HepG2 (cell line): ENCODE data around the gene ICE2. TPM values are rescaled to one million over a fixed set of nuclear protein-coding genes. Genes with fewer than 3 reads are reported as not detected.

Experiments used
- ATAC-seq: fragments of 200-7000 bp; cut with Tn5 transposase; 3 replicates; pipeline ENCODE4 v1.9.1; 2020; ENCODE audit warnings: mild to moderate bottlenecking, moderate library complexity
- BruUV-seq: library from RNA; stranded (reverse); fragments of 400-500 nt; replicated peaks from 2 replicates; lab custom pipeline; 2021; lab: Mats Ljungman, UMichigan
- CTCF ChIA-PET: fragments of 300-600 bp; formaldehyde crosslinking; extraction: SDS; loops from one replicate; lab custom pipeline; 2021; ENCODE audit warnings: low total read pairs, inconsistent platforms, low intra/inter-chr PET ratio; lab: Yijun Ruan, JAX
- POLR2A ChIA-PET: fragments of 350-600 bp; sonication (Branson Sonifier 250); formaldehyde crosslinking; loops from one replicate; lab custom pipeline; 2020; ENCODE audit warnings: antibody characterized with exemption, inconsistent platforms; lab: Yijun Ruan, JAX
- DNase-seq: peaks from one replicate; pipeline ENCODE4 v3.0.0-alpha.2; 2015; ENCODE audit warnings: low spot score
- FAIRE-seq: peaks from 3 replicates; lab custom pipeline; 2011; peaks lifted over from hg19 to GRCh38; lab: Jason Lieb, UNC
- H2AFZ ChIP-seq: one replicate; pipeline ENCODE4 v1.6.1; 2011; ENCODE audit warnings: low read length, inconsistent platforms
- H3K27ac ChIP-seq: fragments of 300-600 bp; 3 replicates; pipeline ENCODE4 v1.8.0; 2011; ENCODE audit warnings: mixed run types, mild to moderate bottlenecking, mixed read lengths, low read length, inconsistent platforms; ENCODE audit not compliant: insufficient read depth; ENCODE audit errors: extremely low read length
- H3K27me3 ChIP-seq, 2 experiments: fragments of 200-600 bp in 1 of 2; 2 replicates in 1 of 2; 3 replicates in 1 of 2; pipeline versions ENCODE4 v1.6.0 to v1.8.0; 2011; ENCODE audit warnings: low read length in 2 of 2, mild to moderate bottlenecking in 2 of 2, moderate library complexity in 2 of 2, inconsistent platforms in 1 of 2; ENCODE audit not compliant: insufficient read depth in 2 of 2, control insufficient read depth in 1 of 2
- H3K36me3 ChIP-seq, 2 experiments: fragments of 200-600 bp in 1 of 2; replicated peaks in 1 of 2; 2 replicates in 1 of 2; 3 replicates in 1 of 2; pipeline versions ENCODE4 v1.5.1 to v1.8.0; 2011; ENCODE audit warnings: low read length in 2 of 2, inconsistent platforms in 1 of 2; ENCODE audit not compliant: insufficient read depth in 2 of 2, control insufficient read depth in 1 of 2
- H3K4me1 ChIP-seq: 2 replicates; pipeline ENCODE4 v1.5.1; 2012; ENCODE audit warnings: low read length, inconsistent platforms; ENCODE audit not compliant: insufficient read depth
- H3K4me2 ChIP-seq: 2 replicates; pipeline ENCODE4 v1.6.0; 2011; ENCODE audit warnings: low read depth, low read length, inconsistent platforms
- H3K4me3 ChIP-seq, 3 experiments: fragments of 200-600 bp in 1 of 3; sonication (generic), shearing (Covaris generic) in 1 of 3; replicated peaks in 1 of 3; 2 replicates each; pipeline ENCODE4 v1.5.1; 2011 to 2016; ENCODE audit warnings: low read length in 3 of 3, inconsistent platforms in 2 of 3, low read depth in 2 of 3, mild to moderate bottlenecking in 2 of 3, control low read depth in 1 of 3, mixed read lengths in 1 of 3; ENCODE audit not compliant: insufficient read depth in 1 of 3
- H3K79me2 ChIP-seq: one replicate; pipeline ENCODE4 v1.6.1; 2011; ENCODE audit warnings: low read length, inconsistent platforms; ENCODE audit not compliant: insufficient read depth
- H3K9ac ChIP-seq: 2 replicates; pipeline ENCODE4 v1.6.0; 2011; ENCODE audit warnings: mild to moderate bottlenecking, low read depth, low read length, inconsistent platforms; ENCODE audit not compliant: insufficient read depth
- H3K9me3 ChIP-seq: 2 replicates; pipeline ENCODE4 v1.5.1; 2012; ENCODE audit warnings: mild to moderate bottlenecking, low read length
- H4K20me1 ChIP-seq: 2 replicates; pipeline ENCODE4 v1.6.0; 2011; ENCODE audit warnings: inconsistent platforms, mild to moderate bottlenecking, low read length, moderate library complexity; ENCODE audit not compliant: insufficient read depth
- DR1 ChIP-seq: sonication (generic); formaldehyde crosslinking; IDR thresholded peaks from 2 replicates; pipeline ENCODE4 v1.8.0; 2021; ENCODE audit warnings: mild to moderate bottlenecking, missing genetic modification reagents, inconsistent platforms
- HIVEP1 ChIP-seq: sonication (generic); formaldehyde crosslinking; IDR thresholded peaks from 2 replicates; pipeline ENCODE4 v1.4.0; 2020; ENCODE audit warnings: mild to moderate bottlenecking, missing genetic modification reagents
- KLF15 ChIP-seq: sonication (generic); formaldehyde crosslinking; IDR thresholded peaks from 2 replicates; pipeline ENCODE4 v1.8.1; 2023; ENCODE audit warnings: borderline replicate concordance, mild to moderate bottlenecking, inconsistent platforms, missing genetic modification reagents, mixed read lengths
- MED13 ChIP-seq: sonication (generic); formaldehyde crosslinking; IDR thresholded peaks from 2 replicates; pipeline ENCODE4 v1.5.0; 2020; ENCODE audit warnings: missing genetic modification reagents
- NFE2 ChIP-seq: sonication (generic); formaldehyde crosslinking; IDR thresholded peaks from 2 replicates; pipeline ENCODE4 v1.4.0; 2020; ENCODE audit warnings: missing genetic modification reagents
- PLRG1 ChIP-seq: fragments of 450-650 bp; conservative IDR thresholded peaks from 2 replicates; pipeline ENCODE4 v1.6.1; 2016
- SP140L ChIP-seq: sonication (generic); formaldehyde crosslinking; IDR thresholded peaks from 2 replicates; pipeline ENCODE4 v1.4.0; 2020; ENCODE audit warnings: missing genetic modification reagents, borderline replicate concordance
- SP4 ChIP-seq: sonication (generic); formaldehyde crosslinking; IDR thresholded peaks from 2 replicates; pipeline ENCODE4 v1.8.1; 2023; ENCODE audit warnings: mild to moderate bottlenecking, missing genetic modification reagents
- TIGD3 ChIP-seq: sonication (generic); formaldehyde crosslinking; IDR thresholded peaks from 2 replicates; pipeline ENCODE4 v1.5.1; 2020; ENCODE audit warnings: mild to moderate bottlenecking, missing genetic modification reagents, borderline replicate concordance
- ZNF12 ChIP-seq: sonication (generic); formaldehyde crosslinking; IDR thresholded peaks from 2 replicates; pipeline ENCODE4 v1.5.0; 2020; ENCODE audit warnings: missing genetic modification reagents
- ZNF20 ChIP-seq: sonication (generic); formaldehyde crosslinking; IDR thresholded peaks from 2 replicates; pipeline ENCODE4 v1.4.0; 2020; ENCODE audit warnings: mild to moderate bottlenecking, moderate library complexity, missing genetic modification reagents
- ZNF567 ChIP-seq: sonication (generic); formaldehyde crosslinking; IDR thresholded peaks from 2 replicates; pipeline ENCODE4 v1.8.1; 2023; ENCODE audit warnings: mild to moderate bottlenecking, missing genetic modification reagents, borderline replicate concordance
- ZNF687 ChIP-seq: sonication (generic); formaldehyde crosslinking; IDR thresholded peaks from 2 replicates; pipeline ENCODE4 v1.5.1; 2020; ENCODE audit warnings: mild to moderate bottlenecking, missing genetic modification reagents, moderate library complexity
- ZSCAN20 ChIP-seq: sonication (generic); formaldehyde crosslinking; IDR thresholded peaks from 2 replicates; pipeline ENCODE4 v1.4.0; 2020; ENCODE audit warnings: missing genetic modification reagents, mild to moderate bottlenecking, borderline replicate concordance
- ZSCAN30 ChIP-seq: sonication (generic); formaldehyde crosslinking; IDR thresholded peaks from 2 replicates; pipeline ENCODE4 v1.5.0; 2020; ENCODE audit warnings: mild to moderate bottlenecking, missing genetic modification reagents
- WGBS: methylation state at CpG from one replicate; pipeline ENCODE4 v1.1.6; 2017; ENCODE audit warnings: low lambda C conversion rate; 5-methylcytosine and 5-hydroxymethylcytosine counted together
- in situ Hi-C: cut with HindIII; loops from 2 replicates; pipeline ENCODE4 v1.10.0; 2017; ENCODE audit warnings: low pct_unique_long_range_greater_than_20kb; ENCODE audit not compliant: extremely low pct_ligation_motif_present
- intact Hi-C: fragments of 100-400 bp; cut with micrococcal nuclease; formaldehyde crosslinking; loops from one replicate; pipeline ENCODE4 v1.10.0; 2022; ENCODE audit not compliant: unreplicated experiment
- polyA plus RNA-seq, 8 experiments: library from polyadenylated mRNA; depleted of rRNA in 3 of 8; stranded (reverse) in 7 of 8; unstranded in 1 of 8; fragments of >200 nt; fragmentation: Illumina TruSeq in 4 of 8; extraction: Trizol in 4 of 8; gene quantifications; 2 replicates each; pipeline versions ENCODE4 v1.2.1 to v1.2.3, GENCODE V29; 2011 to 2016; ENCODE audit warnings: low read depth in 4 of 8, missing spikeins in 1 of 8, mixed read lengths in 1 of 8; ENCODE audit not compliant: insufficient read depth in 1 of 8
- total RNA-seq, 5 experiments: library from RNA; depleted of rRNA; stranded (reverse); fragments of >200 nt; fragmentation: Illumina TruSeq; extraction: Trizol; gene quantifications; 2 replicates each; pipeline ENCODE4 v1.2.3, GENCODE V29; 2016; ENCODE audit warnings: low read depth in 1 of 5

ICE2 gene
- total and polyA plus RNA-seq, 2 of the 13 experiments (the other 11 are each of a cell fraction or from before 2014, with no cell fraction given) = 24.8 to 26.4 TPM

GRCh38 chr15:60418096-60418495, 60.8 kb downstream of the ICE2 start:
- Histone ChIP-seq H3K36me3 (peaks cover 0 to 1% of the 10 kb centered on the region in 2 experiments; a peak in 1 of 5 replicates), H3K9ac (no peak overlapping the region), H3K27ac (no peak overlapping the region), H3K4me3 (no peak overlapping the region), H3K4me2 (no peak overlapping the region), H3K4me1 (peaks cover 33% of the 10 kb centered on the region), H4K20me1 (no peaks in the 10 kb centered on the region), H3K9me3 (no peaks in the 10 kb centered on the region), H2AFZ (no peak overlapping the region), H3K27me3 (no peaks in the 10 kb centered on the region), H3K79me2 (no peaks in the 10 kb centered on the region)
- intact Hi-C loops = no loop called here
- CTCF ChIA-PET = no interaction called here
- no peak for TF ChIP-seq DR1
- TF ChIP-seq ZNF12 = no peak
- FAIRE-seq (no peak), ATAC-seq (no peak), DNase-seq (no peak)
- BruUV-seq = no TSS peak
- in situ Hi-C loops = no loop called here
- POLR2A ChIA-PET = interaction anchor here (1.2 kb wide), 1 partner anchor 15 kb away, joined by 4 read pairs; no protein-coding TSS in a partner anchor
- 96% methylated on average over 3 of the region's 3 CpGs for WGBS

GRCh38 chr15:60417112-60417511, 61.8 kb downstream of the ICE2 start:
- intact Hi-C loops (no loop called here), in situ Hi-C loops (no loop called here)
- Histone ChIP-seq H3K9ac (no peak overlapping the region), H3K4me1 (peaks cover 33% of the 10 kb centered on the region), H3K4me2 (no peak overlapping the region), H2AFZ (no peak overlapping the region), H3K79me2 (no peaks in the 10 kb centered on the region), H3K4me3 (no peak overlapping the region), H3K36me3 (0 out of 5 replicates have a peak, but pooled peaks cover 0 to 1% of the 10 kb centered on the region in 2 experiments), H3K27ac (no peak overlapping the region), H3K27me3 (no peaks in the 10 kb centered on the region), H4K20me1 (no peaks in the 10 kb centered on the region), H3K9me3 (no peaks in the 10 kb centered on the region)
- no peak for FAIRE-seq
- WGBS = 96% methylated on average over 4 of the region's 4 CpGs
- no TSS peak for BruUV-seq
- DNase-seq = no peak
- ChIA-PET POLR2A (no interaction called here), CTCF (no interaction called here)
- no peak for ATAC-seq
- no peak for TF ChIP-seq ZSCAN20 (CRISPR knock-in tag)
- TF ChIP-seq SP4 (CRISPR knock-in tag) = no peak
- TF ChIP-seq ZSCAN30 = no peak
- TF ChIP-seq ZNF567 = no peak
- no peak for TF ChIP-seq TIGD3 (CRISPR knock-in tag)
- no peak for TF ChIP-seq MED13 (CRISPR knock-in tag)
- no peak for TF ChIP-seq ZNF687 (CRISPR knock-in tag)
- no peak for TF ChIP-seq NFE2
- TF ChIP-seq HIVEP1 (CRISPR knock-in tag) = no peak
- no peak for TF ChIP-seq SP140L (CRISPR knock-in tag)
- TF ChIP-seq KLF15 = no peak
- no peak for TF ChIP-seq ZNF20
- no peak for TF ChIP-seq PLRG1
